ENCODE measurements around the gene ZNF236. TPM values are rescaled to one million over a fixed set of nuclear protein-coding genes. Genes with fewer than 3 reads are reported as not detected.

Gene ZNF236
- total and polyA plus RNA-seq, 2 experiments from 2014 or later = 5.8 to 13.1 TPM

- Histone ChIP-seq H3K9me3 (ENCODE audit: low read depth) (no peaks in the 10 kb centered on the region), H3K4me3 (no peak overlapping the region), H3K36me3 (peaks cover 9% of the 10 kb centered on the region), H3K4me1 (ENCODE audit: low read depth) (peaks cover 7% of the 10 kb centered on the region), H3K27ac (no peak overlapping the region), H3K27me3 (no peaks in the 10 kb centered on the region)
- TF ChIP-seq CTCF (IDR thresholded peaks at IDR 0.05; ENCODE audit: low read depth, low read length) = peak; percentile 65
- peak; percentile 55 to 71 for DNase-seq (ENCODE audit: low read depth in 1 of 2, low spot score in 1 of 2)
These were observed 53.3 kb downstream of the ZNF236 start for GRCh38 chr18:76875390-76876325.

DNA sequence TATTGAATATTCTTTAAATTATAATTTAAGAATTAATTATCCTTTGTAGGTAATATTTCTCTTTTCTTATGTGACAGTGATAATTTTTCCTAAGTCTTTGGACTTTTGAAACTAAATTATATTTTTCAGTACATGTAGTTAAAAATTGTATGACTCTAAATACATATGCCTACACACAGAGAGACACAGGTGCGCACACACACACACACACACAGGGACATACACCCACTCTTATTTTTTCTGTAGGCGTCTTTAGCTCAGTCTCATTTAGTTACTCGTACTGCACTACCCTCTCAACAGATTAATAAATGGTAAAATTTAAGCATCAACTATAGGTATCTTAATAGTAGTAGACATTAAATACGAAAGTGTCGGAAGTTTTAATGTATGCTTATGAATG, 56.1 kb downstream of the ZNF236 start:
- Histone ChIP-seq H3K4me3 (no peak overlapping the region), H3K4me1 (ENCODE audit: low read depth) (peaks cover 7% of the 10 kb centered on the region), H3K9me3 (ENCODE audit: low read depth) (no peaks in the 10 kb centered on the region), H3K27ac (no peak overlapping the region), H3K36me3 (peaks cover 24% of the 10 kb centered on the region), H3K27me3 (no peaks in the 10 kb centered on the region)
- TF ChIP-seq CTCF (IDR thresholded peaks at IDR 0.05; ENCODE audit: low read depth, low read length) = no peak
- DNase-seq (ENCODE audit: low read depth in 1 of 2, low spot score in 1 of 2) = no peak

DNA sequence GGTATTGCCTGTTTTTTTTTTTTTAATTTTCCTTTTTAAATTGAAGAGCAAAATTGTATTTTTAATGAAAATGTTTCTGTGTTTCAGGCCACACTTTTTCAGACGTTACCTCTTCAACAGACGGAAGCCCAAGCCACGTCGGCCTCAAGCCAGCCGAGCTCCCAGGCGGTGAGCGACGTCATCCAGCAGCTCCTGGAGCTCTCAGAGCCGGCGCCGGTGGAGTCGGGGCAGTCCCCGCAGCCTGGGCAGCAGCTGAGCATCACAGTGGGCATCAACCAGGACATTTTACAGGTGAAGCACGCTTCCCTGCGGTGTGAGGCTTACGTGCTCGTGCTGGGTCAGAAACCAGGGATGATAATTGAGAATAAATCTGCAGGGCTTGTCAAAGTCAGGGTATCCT, 57.7 kb downstream of the ZNF236 start:
- peak in 1 of 2 donors; percentile 37 for DNase-seq (ENCODE audit: low read depth in 1 of 2, low spot score in 1 of 2)
- Histone ChIP-seq H3K9me3 (ENCODE audit: low read depth) (no peaks in the 10 kb centered on the region), H3K27ac (no peak overlapping the region), H3K36me3 (peaks cover 29% of the 10 kb centered on the region), H3K27me3 (no peaks in the 10 kb centered on the region), H3K4me1 (ENCODE audit: low read depth) (peaks cover 7% of the 10 kb centered on the region), H3K4me3 (no peak overlapping the region)
- TF ChIP-seq CTCF (IDR thresholded peaks at IDR 0.05; ENCODE audit: low read depth, low read length) = no peak

DNA sequence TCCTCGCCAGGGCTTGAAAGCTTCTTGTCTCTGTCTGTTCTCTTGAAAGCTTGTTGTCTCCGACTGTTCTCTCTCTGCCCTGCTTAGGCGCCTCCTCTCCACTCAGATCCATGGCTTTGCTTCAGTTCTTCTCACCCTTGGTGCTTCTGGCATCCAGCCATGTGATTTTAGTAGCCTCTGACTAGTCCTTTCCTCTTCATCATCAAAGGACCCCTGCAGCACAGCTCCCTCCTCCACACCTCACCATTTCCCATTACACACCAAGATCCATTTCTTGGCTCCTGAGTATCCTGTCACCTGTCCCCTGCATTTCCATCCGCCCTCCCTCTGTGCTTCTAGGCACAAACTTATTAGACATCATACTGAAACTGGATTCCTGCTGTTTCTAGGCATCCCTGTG, 59.4 kb downstream of the ZNF236 start:
- H3K27ac ChIP-seq = no peak overlapping the region
- peaks cover 23% of the 10 kb centered on the region for H3K36me3 ChIP-seq
- no peak for DNase-seq (ENCODE audit: low read depth in 1 of 2, low spot score in 1 of 2)
- H3K9me3 ChIP-seq (ENCODE audit: low read depth) = no peaks in the 10 kb centered on the region
- H3K27me3 ChIP-seq = no peaks in the 10 kb centered on the region
- no peak for TF ChIP-seq CTCF (IDR thresholded peaks at IDR 0.05; ENCODE audit: low read depth, low read length)
- peaks cover 7% of the 10 kb centered on the region for H3K4me1 ChIP-seq (ENCODE audit: low read depth)
- H3K4me3 ChIP-seq = no peak overlapping the region

DNA sequence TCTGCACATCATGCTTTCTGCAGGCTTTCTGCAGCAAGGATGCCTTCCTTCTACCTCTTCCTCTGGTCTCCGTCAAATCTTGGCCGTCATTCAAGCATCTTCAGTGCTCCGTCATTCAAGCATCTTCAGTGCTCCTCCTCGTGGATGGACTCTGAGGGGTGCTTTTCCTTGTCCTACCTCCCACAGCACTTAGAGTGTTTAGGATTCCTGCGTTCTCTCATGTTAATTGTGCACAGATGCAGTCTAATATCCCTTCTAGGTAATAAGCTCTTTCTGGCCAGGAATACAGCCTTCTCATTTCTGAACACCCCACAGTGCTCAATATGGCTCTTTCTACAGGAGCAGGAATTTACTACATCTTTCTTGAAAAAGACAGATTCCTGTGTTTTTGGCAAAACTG, 59.8 kb downstream of the ZNF236 start:
- Histone ChIP-seq H3K9me3 (ENCODE audit: low read depth) (no peaks in the 10 kb centered on the region), H3K36me3 (peaks cover 23% of the 10 kb centered on the region), H3K4me3 (no peak overlapping the region), H3K27ac (no peak overlapping the region), H3K27me3 (no peaks in the 10 kb centered on the region), H3K4me1 (ENCODE audit: low read depth) (peaks cover 7% of the 10 kb centered on the region)
- no peak for DNase-seq (ENCODE audit: low read depth in 1 of 2, low spot score in 1 of 2)
- TF ChIP-seq CTCF (IDR thresholded peaks at IDR 0.05; ENCODE audit: low read depth, low read length) = no peak

Data from cardiac muscle cell (in vitro differentiated cells and primary cell).